Measurements from ENCODE around the gene KAZN.
A peak's percentile ranks its signal among the peaks of the same experiment; 100 is the strongest.

Gene KAZN

GRCh38 chr1:14896381-14897079 lies 298.0 kb downstream of the KAZN start:
- DNase-seq: no peak

GRCh38 chr1:14897080-14897449 lies 298.6 kb downstream of the KAZN start:
- no peak for DNase-seq

GRCh38 chr1:14897547-14897946 lies 299.1 kb downstream of the KAZN start:
- no peak for DNase-seq

- no peak for DNase-seq
Measured at GRCh38 chr1:14897997-14898645, 299.6 kb downstream of the KAZN start.

GRCh38 chr1:14899686-14900085 lies 301.2 kb downstream of the KAZN start:
- DNase-seq: no peak

- no peak for DNase-seq
Measured at GRCh38 chr1:14901371-14901954, 303.0 kb downstream of the KAZN start.

- DNase-seq: no peak
Measured at GRCh38 chr1:14903922-14904321, 305.4 kb downstream of the KAZN start.

GRCh38 chr1:14906665-14907064 lies 308.2 kb downstream of the KAZN start:
- no peak for DNase-seq

GRCh38 chr1:14907416-14907815 lies 308.9 kb downstream of the KAZN start:
- DNase-seq: no peak

- DNase-seq: no peak
Measured at GRCh38 chr1:14909273-14909672, 310.8 kb downstream of the KAZN start.

- no peak for DNase-seq
Measured at GRCh38 chr1:14909920-14910460, 311.5 kb downstream of the KAZN start.

- no peak for DNase-seq
Measured at GRCh38 chr1:14910984-14911721, 312.7 kb downstream of the KAZN start.

- peak; percentile 36 for DNase-seq
Measured at GRCh38 chr1:14912839-14913481, 314.5 kb downstream of the KAZN start.

GRCh38 chr1:14913482-14914177 lies 315.1 kb downstream of the KAZN start:
- DNase-seq: peak; percentile 95

GRCh38 chr1:14914351-14914988 lies 316.0 kb downstream of the KAZN start:
- DNase-seq: no peak

- DNase-seq: peak; percentile 11
Measured at GRCh38 chr1:14915356-14916054, 317.0 kb downstream of the KAZN start.

- no peak for DNase-seq
Measured at GRCh38 chr1:14919289-14919688, 320.8 kb downstream of the KAZN start.

GRCh38 chr1:14919751-14920150 lies 321.3 kb downstream of the KAZN start:
- DNase-seq: no peak

- no peak for DNase-seq
Measured at GRCh38 chr1:14921057-14921456, 322.6 kb downstream of the KAZN start.

- DNase-seq: peak; percentile 17
Measured at GRCh38 chr1:14922942-14923726, 324.6 kb downstream of the KAZN start.

Measured in NCI-H1105 treated with DMSO at 0.1 percent for 48 hours (cell line).